ENCODE data around the gene ARFGEF2. TPM values are rescaled to one million over a fixed set of nuclear protein-coding genes. Genes with fewer than 3 reads are reported as not detected.
A peak's percentile ranks its signal among the peaks of the same experiment; 100 is the strongest.

The ARFGEF2 gene
- total RNA-seq, 6 experiments from 2014 or later, result 23.4 to 30.0 (median 26.9) TPM

DNA sequence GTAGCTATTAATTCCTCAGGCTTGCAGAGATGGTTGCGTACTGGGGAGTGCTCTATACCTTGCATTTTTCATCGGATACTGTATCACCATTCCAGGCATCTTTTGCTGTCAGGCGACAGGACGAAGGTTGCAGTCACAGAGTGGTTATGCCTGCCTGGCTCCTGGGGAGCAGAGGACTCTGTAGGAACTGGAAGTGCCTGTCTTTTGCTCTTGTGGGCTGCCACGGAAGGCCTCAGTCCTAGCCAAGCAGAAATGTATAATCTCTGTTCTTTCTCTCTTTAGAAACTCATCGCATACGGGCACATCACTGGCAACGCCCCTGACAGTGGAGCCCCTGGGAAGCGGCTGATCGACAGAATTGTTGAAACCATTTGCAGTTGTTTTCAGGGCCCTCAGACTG lies 29.5 kb downstream of the ARFGEF2 start:
- Histone ChIP-seq H3K4me1 (peaks cover 0 to 13% (median 4%) of the 10 kb centered on the region in 4 donors), H3K27me3 (no peaks in the 10 kb centered on the region), H3K4me3 (no peak overlapping the region), H3K9me3 (no peaks in the 10 kb centered on the region), H3K27ac (no peak overlapping the region), H3K36me3 (peaks cover 0 to 44% (median 14%) of the 10 kb centered on the region in 4 donors)
- intact Hi-C loops (cut with DNase I), result no loop called here
- DNase-seq (no peak), ATAC-seq (peak in 2 of 4 donors; percentile 9 to 25)
- 80% methylated on average over 2 of the region's 10 CpGs for WGBS (ENCODE audit: insufficient coverage, low coverage, low lambda C conversion rate, missing lambda C conversion rate)
- TF ChIP-seq, protein P1, sequence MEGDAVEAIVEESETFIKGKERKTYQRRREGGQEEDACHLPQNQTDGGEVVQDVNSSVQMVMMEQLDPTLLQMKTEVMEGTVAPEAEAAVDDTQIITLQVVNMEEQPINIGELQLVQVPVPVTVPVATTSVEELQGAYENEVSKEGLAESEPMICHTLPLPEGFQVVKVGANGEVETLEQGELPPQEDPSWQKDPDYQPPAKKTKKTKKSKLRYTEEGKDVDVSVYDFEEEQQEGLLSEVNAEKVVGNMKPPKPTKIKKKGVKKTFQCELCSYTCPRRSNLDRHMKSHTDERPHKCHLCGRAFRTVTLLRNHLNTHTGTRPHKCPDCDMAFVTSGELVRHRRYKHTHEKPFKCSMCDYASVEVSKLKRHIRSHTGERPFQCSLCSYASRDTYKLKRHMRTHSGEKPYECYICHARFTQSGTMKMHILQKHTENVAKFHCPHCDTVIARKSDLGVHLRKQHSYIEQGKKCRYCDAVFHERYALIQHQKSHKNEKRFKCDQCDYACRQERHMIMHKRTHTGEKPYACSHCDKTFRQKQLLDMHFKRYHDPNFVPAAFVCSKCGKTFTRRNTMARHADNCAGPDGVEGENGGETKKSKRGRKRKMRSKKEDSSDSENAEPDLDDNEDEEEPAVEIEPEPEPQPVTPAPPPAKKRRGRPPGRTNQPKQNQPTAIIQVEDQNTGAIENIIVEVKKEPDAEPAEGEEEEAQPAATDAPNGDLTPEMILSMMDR (IDR thresholded peaks at IDR 0.05), result no peak

GRCh38 chr20:48951646-48952045 lies 30.1 kb downstream of the ARFGEF2 start:
- no peaks in the 10 kb centered on the region for H3K9me3 ChIP-seq
- H3K36me3 ChIP-seq, result peaks cover 0 to 46% (median 14%) of the 10 kb centered on the region in 4 donors
- H3K4me1 ChIP-seq, result peaks cover 0 to 13% (median 4%) of the 10 kb centered on the region in 4 donors
- no peaks in the 10 kb centered on the region for H3K27me3 ChIP-seq
- 49% methylated on average over 4 of the region's 4 CpGs for WGBS (ENCODE audit: insufficient coverage, low coverage, low lambda C conversion rate, missing lambda C conversion rate)
- intact Hi-C loops (cut with DNase I), result no loop called here
- TF ChIP-seq POLR2A (IDR thresholded peaks at IDR 0.05), result no peak
- TF ChIP-seq, protein P1 (IDR thresholded peaks at IDR 0.05), result no peak
- no peak for DNase-seq
- H3K4me3 ChIP-seq, result no peak overlapping the region
- peak; percentile 43 to 77 (median 60) for ATAC-seq
- H3K27ac ChIP-seq, result no peak overlapping the region

GRCh38 chr20:48952656-48953055 lies 31.1 kb downstream of the ARFGEF2 start:
- Histone ChIP-seq H3K4me1 (peaks cover 0 to 13% (median 4%) of the 10 kb centered on the region in 4 donors), H3K36me3 (peaks cover 0 to 53% (median 18%) of the 10 kb centered on the region in 4 donors), H3K9me3 (no peaks in the 10 kb centered on the region), H3K27ac (no peak overlapping the region), H3K4me3 (no peak overlapping the region), H3K27me3 (no peaks in the 10 kb centered on the region)
- no peak for ATAC-seq
- intact Hi-C loops (cut with DNase I), result no loop called here
- WGBS (ENCODE audit: insufficient coverage, low coverage, low lambda C conversion rate, missing lambda C conversion rate), result 97% methylated on average over 6 of the region's 6 CpGs
- DNase-seq, result no peak
- TF ChIP-seq POLR2A (IDR thresholded peaks at IDR 0.05), result no peak
- TF ChIP-seq, protein P1 (IDR thresholded peaks at IDR 0.05), result no peak

DNA sequence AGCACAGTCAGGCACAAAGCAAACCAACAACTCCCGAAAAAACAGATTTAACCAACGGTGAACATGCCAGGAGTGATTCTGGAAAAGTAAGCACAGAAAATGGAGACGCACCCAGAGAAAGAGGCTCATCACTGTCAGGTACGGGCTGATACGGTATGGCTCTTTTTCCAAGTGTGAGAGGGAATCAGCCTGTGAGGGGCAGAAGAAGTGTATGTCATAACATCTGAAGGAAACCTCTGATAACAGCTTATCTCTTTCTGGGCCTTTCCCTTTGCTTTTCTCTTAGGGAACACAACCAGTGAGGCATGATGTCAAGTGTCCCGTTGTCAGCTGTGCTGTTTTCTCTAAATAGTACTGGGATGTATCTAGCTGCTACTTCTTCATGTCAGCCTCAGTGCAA lies 32.1 kb downstream of the ARFGEF2 start:
- no peaks in the 10 kb centered on the region for H3K9me3 ChIP-seq
- 86% methylated on average over 6 of the region's 6 CpGs for WGBS (ENCODE audit: insufficient coverage, low coverage, low lambda C conversion rate, missing lambda C conversion rate)
- no peak for ATAC-seq
- TF ChIP-seq, protein P1 (IDR thresholded peaks at IDR 0.05), result no peak
- no peak for TF ChIP-seq POLR2A (IDR thresholded peaks at IDR 0.05)
- H3K36me3 ChIP-seq, result peaks cover 0 to 56% (median 19%) of the 10 kb centered on the region in 4 donors
- peaks cover 0 to 13% (median 4%) of the 10 kb centered on the region in 4 donors for H3K4me1 ChIP-seq
- intact Hi-C loops (cut with DNase I), result no loop called here
- no peak overlapping the region for H3K27ac ChIP-seq
- DNase-seq, result no peak
- no peaks in the 10 kb centered on the region for H3K27me3 ChIP-seq
- H3K4me3 ChIP-seq, result no peak overlapping the region

- ATAC-seq (no peak), DNase-seq (no peak)
- Histone ChIP-seq H3K9me3 (no peaks in the 10 kb centered on the region), H3K36me3 (peaks cover 0 to 62% (median 21%) of the 10 kb centered on the region in 4 donors), H3K27ac (no peak overlapping the region), H3K4me1 (peaks cover 0 to 11% (median 2%) of the 10 kb centered on the region in 4 donors), H3K27me3 (no peaks in the 10 kb centered on the region), H3K4me3 (no peak overlapping the region)
- WGBS (ENCODE audit: insufficient coverage, low coverage, low lambda C conversion rate, missing lambda C conversion rate), result 83% methylated on average over 2 of the region's 4 CpGs
- intact Hi-C loops (cut with DNase I), result no loop called here
- no peak for TF ChIP-seq POLR2A (IDR thresholded peaks at IDR 0.05)
- TF ChIP-seq, protein P1 (IDR thresholded peaks at IDR 0.05), result no peak
Observed at GRCh38 chr20:48956052-48956451, 34.5 kb downstream of the ARFGEF2 start.
